ENCODE data around the gene CXCL3.

DNA sequence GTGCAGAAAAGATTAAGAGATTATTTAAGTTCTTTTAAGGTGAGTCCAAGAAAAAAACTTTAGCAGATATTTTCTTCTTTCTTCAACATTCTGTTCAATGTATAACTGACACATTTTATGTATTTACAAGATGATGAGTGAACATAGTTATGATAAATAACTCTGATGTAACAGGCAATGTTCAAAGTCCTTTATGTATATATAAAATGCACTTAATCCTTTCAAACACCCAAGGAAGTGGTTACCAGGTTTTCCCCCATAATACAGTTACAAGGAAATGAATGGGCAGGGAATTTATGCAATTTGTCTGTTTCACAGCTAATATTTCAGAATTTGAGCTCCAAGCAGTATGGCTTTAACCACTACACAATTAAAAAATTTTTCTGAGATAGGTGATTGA, 8.2 kb downstream of the CXCL3 start:
- TF ChIP-seq, protein P1, sequence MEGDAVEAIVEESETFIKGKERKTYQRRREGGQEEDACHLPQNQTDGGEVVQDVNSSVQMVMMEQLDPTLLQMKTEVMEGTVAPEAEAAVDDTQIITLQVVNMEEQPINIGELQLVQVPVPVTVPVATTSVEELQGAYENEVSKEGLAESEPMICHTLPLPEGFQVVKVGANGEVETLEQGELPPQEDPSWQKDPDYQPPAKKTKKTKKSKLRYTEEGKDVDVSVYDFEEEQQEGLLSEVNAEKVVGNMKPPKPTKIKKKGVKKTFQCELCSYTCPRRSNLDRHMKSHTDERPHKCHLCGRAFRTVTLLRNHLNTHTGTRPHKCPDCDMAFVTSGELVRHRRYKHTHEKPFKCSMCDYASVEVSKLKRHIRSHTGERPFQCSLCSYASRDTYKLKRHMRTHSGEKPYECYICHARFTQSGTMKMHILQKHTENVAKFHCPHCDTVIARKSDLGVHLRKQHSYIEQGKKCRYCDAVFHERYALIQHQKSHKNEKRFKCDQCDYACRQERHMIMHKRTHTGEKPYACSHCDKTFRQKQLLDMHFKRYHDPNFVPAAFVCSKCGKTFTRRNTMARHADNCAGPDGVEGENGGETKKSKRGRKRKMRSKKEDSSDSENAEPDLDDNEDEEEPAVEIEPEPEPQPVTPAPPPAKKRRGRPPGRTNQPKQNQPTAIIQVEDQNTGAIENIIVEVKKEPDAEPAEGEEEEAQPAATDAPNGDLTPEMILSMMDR (optimal IDR thresholded peaks at IDR 0.05 in 1 of 3, IDR thresholded peaks at IDR 0.05 in 1 of 3, conservative IDR thresholded peaks at IDR 0.05 in 1 of 3; ENCODE audit: extremely low read depth in 1 of 3, insufficient read depth in 2 of 3, low read length in 3 of 3), result no peak
- TF ChIP-seq EZH2 (IDR thresholded peaks at IDR 0.05; ENCODE audit: low read length), result no peak

All from keratinocyte (primary cell).